Type B pancreatic cell (in vitro differentiated cells): Measurements from ENCODE around the gene MAT2A. TPM values are rescaled to one million over a fixed set of nuclear protein-coding genes. Genes with fewer than 3 reads are reported as not detected.
A peak's percentile ranks its signal among the peaks of the same experiment; 100 is the strongest.

Experiments
- DNase-seq: peaks from one replicate; pipeline ENCODE4 v3.0.0; 2021; ENCODE audit warnings: mixed read lengths; ENCODE audit not compliant: unreplicated experiment; ENCODE audit errors: extremely low spot score
- H3K27ac Mint-ChIP-seq: 2 replicates; pipeline ENCODE4 v1.8.0; 2021; ENCODE audit warnings: mild to moderate bottlenecking, mixed read lengths
- H3K27me3 Mint-ChIP-seq: 2 replicates; pipeline ENCODE4 v1.8.0; 2021; ENCODE audit warnings: mixed read lengths
- H3K36me3 Mint-ChIP-seq: 2 replicates; pipeline ENCODE4 v1.8.0; 2021; ENCODE audit warnings: mixed read lengths
- H3K4me1 Mint-ChIP-seq: one replicate; pipeline ENCODE4 v1.8.0; 2021; ENCODE audit warnings: mixed read lengths; ENCODE audit not compliant: unreplicated experiment
- H3K4me3 Mint-ChIP-seq: 2 replicates; pipeline ENCODE4 v1.8.0; 2021; ENCODE audit warnings: mild to moderate bottlenecking, mixed read lengths
- H3K9me3 Mint-ChIP-seq: 2 replicates; pipeline ENCODE4 v1.8.0; 2021; ENCODE audit warnings: mixed read lengths
- total RNA-seq: library from RNA; stranded (reverse); gene quantifications from 2 replicates; pipeline ENCODE4 v1.2.1, GENCODE V29; 2021; ENCODE audit warnings: low replicate concordance
- TF ChIP-seq, protein P1 (sequence below): fragments of 200-600 bp; sonication (generic); conservative IDR thresholded peaks from 2 replicates; pipeline ENCODE4 v1.5.0; 2021; ENCODE audit warnings: antibody characterized with exemption, mild to moderate bottlenecking

Gene MAT2A
- total RNA-seq, 1 donor from 2014 or later, result 403 TPM

GRCh38 chr2:85580206-85580605 lies 41.2 kb downstream of the MAT2A start:
- Mint-ChIP-seq H3K4me1 (peaks cover 37% of the 10 kb centered on the region), H3K4me3 (peak overlapping the region; percentile 41), H3K27me3 (no peaks in the 10 kb centered on the region), H3K27ac (peak overlapping the region; percentile 98), H3K36me3 (no peaks in the 10 kb centered on the region), H3K9me3 (no peaks in the 10 kb centered on the region)
- no peak for DNase-seq
- TF ChIP-seq, protein P1, sequence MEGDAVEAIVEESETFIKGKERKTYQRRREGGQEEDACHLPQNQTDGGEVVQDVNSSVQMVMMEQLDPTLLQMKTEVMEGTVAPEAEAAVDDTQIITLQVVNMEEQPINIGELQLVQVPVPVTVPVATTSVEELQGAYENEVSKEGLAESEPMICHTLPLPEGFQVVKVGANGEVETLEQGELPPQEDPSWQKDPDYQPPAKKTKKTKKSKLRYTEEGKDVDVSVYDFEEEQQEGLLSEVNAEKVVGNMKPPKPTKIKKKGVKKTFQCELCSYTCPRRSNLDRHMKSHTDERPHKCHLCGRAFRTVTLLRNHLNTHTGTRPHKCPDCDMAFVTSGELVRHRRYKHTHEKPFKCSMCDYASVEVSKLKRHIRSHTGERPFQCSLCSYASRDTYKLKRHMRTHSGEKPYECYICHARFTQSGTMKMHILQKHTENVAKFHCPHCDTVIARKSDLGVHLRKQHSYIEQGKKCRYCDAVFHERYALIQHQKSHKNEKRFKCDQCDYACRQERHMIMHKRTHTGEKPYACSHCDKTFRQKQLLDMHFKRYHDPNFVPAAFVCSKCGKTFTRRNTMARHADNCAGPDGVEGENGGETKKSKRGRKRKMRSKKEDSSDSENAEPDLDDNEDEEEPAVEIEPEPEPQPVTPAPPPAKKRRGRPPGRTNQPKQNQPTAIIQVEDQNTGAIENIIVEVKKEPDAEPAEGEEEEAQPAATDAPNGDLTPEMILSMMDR, result no peak

GRCh38 chr2:85582492-85582891 lies 43.5 kb downstream of the MAT2A start:
- Mint-ChIP-seq H3K4me1 (peaks cover 39% of the 10 kb centered on the region), H3K4me3 (no peak overlapping the region), H3K36me3 (no peaks in the 10 kb centered on the region)

GRCh38 chr2:85583667-85584353 lies 44.8 kb downstream of the MAT2A start:
- Mint-ChIP-seq H3K36me3 (no peaks in the 10 kb centered on the region), H3K27ac (no peak overlapping the region), H3K4me1 (peaks cover 35% of the 10 kb centered on the region), H3K4me3 (no peak overlapping the region), H3K27me3 (no peaks in the 10 kb centered on the region), H3K9me3 (no peaks in the 10 kb centered on the region)
- TF ChIP-seq, protein P1, result no peak
- DNase-seq, result no peak

More at GRCh38 chr2:85582492-85582891, 43.5 kb downstream of the MAT2A start:
- Mint-ChIP-seq H3K27me3 (no peaks in the 10 kb centered on the region), H3K27ac (no peak overlapping the region), H3K9me3 (no peaks in the 10 kb centered on the region)
- no peak for DNase-seq
- TF ChIP-seq, protein P1, result no peak

DNA sequence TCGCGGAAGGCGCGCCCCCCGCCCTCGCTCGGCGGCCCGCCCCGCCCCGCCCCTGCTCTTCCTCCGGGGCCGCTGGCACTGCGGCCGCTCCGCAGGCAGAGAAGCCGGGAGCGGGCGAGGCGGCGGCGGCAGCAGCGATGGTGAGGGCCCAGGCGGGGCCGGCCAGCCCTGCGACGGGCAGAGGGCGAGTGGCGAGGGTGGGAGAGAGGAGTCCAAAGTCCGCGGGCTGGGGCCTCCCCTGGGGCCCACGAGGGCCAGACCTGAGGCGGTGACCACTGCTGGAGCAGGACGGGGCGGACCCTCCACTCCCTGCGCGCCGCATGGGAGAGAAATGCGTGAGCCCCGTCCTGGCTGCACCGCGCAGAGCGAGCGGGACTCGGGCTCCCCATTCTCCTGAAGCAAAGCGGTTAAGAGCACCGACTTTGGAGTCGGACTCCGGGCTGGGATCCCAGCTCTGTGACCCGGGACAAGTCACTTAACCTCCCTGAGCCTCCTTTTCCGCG lies 45.4 kb downstream of the MAT2A start, which contains the start of gene VAMP5:
Gene VAMP5 (plus strand): TSS at position 78 of the 503 bp plus-strand sequence. CDS start 60 bp downstream, at position 138.
- Mint-ChIP-seq H3K9me3 (no peaks in the 10 kb centered on the region), H3K27ac (peak within 1 kb of the TSS; percentile 64), H3K36me3 (no peaks in the 10 kb centered on the region), H3K27me3 (no peaks in the 10 kb centered on the region), H3K4me1 (peaks cover 30% of the 10 kb centered on the region), H3K4me3 (peak within 1 kb of the TSS; percentile 47)
- TF ChIP-seq, protein P1, result no peak
- DNase-seq, result no peak

DNA sequence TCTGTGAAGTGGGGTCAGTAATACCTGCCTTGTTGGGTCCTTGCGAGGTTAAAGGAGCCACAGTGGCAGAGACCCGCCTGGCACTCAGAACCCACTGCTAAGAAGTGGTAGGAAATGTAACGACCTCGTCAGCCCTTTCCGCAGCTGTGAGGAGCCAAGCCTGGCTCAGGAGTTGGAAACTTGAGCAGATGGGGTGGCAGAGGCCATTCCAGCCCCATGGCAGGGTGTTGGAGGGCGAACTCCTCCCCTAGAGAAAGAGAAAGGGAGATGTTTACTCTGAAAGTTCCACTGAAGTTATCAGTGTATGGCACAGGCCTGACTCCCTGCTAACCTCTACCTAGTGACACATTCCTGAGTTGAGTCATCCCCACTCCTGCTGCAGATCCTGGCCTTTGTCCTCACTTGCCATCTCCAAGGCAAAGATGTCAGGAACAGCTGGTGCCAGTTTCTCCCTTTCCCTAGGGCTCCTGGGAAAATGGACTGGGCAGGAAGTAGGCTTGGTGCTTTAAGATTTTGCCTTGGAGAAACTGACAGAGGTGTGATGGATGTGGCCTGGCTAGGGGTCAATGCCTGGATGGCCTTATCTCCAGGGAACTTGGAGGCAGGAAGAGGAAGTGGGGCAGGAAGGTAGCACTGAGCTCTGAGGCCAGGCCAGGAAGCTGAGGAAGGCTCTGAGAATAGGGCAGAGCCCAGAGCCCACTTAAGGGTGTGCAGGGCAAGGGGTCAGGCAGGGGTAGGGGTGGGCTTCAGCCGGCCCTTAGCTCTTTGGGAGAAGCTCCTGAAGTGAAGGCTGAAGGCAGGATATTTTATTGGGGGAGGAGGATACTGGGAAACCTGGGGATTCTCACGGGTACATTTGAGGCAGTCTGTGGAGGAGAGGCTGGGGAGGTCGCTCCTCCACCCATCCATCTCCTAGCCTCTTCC lies 46.2 kb downstream of the MAT2A start:
- Mint-ChIP-seq H3K4me3 (peak overlapping the region; percentile 47), H3K36me3 (no peaks in the 10 kb centered on the region), H3K27me3 (no peaks in the 10 kb centered on the region), H3K9me3 (no peaks in the 10 kb centered on the region), H3K27ac (peak overlapping the region; percentile 64), H3K4me1 (peaks cover 29% of the 10 kb centered on the region)
- TF ChIP-seq, protein P1, result no peak
- DNase-seq, result no peak
